OCI-LY7 (cell line): ENCODE measurements around the gene ZBTB7A. TPM values are rescaled to one million over a fixed set of nuclear protein-coding genes. Genes with fewer than 3 reads are reported as not detected.

Experiments used
- BruUV-seq: library from RNA; stranded (reverse); fragments of 400-500 nt; replicated peaks from 2 replicates; lab custom pipeline; 2021; lab: Mats Ljungman, UMichigan
- CTCF ChIA-PET: fragments of 300-600 bp; sonication (Branson Sonifier 250); formaldehyde crosslinking; loops from one replicate; lab custom pipeline; 2022; ENCODE audit warnings: antibody characterized with exemption; ENCODE audit not compliant: unreplicated experiment; lab: Charles Lee
- POLR2A ChIA-PET: fragments of 300-600 bp; sonication (Branson Sonifier 250); formaldehyde crosslinking; loops from one replicate; lab custom pipeline; 2022; ENCODE audit warnings: antibody characterized with exemption; lab: Charles Lee
- DNase-seq: peaks from one replicate; pipeline ENCODE4 v3.0.0-alpha.2; 2015; ENCODE audit warnings: low spot score
- H2AFZ ChIP-seq: fragments of 200-600 bp; sonication (generic), shearing (Covaris generic); 2 replicates; pipeline ENCODE4 v1.6.1; 2014; ENCODE audit warnings: mild to moderate bottlenecking, antibody characterized with exemption, low read length, moderate library complexity
- H3K27ac ChIP-seq: fragments of 200-600 bp; sonication (generic); 2 replicates; pipeline ENCODE4 v1.5.1; 2014; ENCODE audit warnings: mixed run types, low read depth, mild to moderate bottlenecking, moderate library complexity, low read length, inconsistent platforms; ENCODE audit not compliant: poor library complexity, severe bottlenecking
- H3K36me3 ChIP-seq: fragments of 200-600 bp; sonication (generic); 2 replicates; pipeline ENCODE4 v1.6.1; 2014; ENCODE audit warnings: mild to moderate bottlenecking, antibody characterized with exemption, low read length, moderate library complexity, mixed read lengths; ENCODE audit not compliant: insufficient read depth
- H3K4me1 ChIP-seq: fragments of 200-600 bp; sonication (generic); 2 replicates; pipeline ENCODE4 v1.5.1; 2014; ENCODE audit warnings: mild to moderate bottlenecking, low read length; ENCODE audit not compliant: insufficient read depth, poor library complexity, severe bottlenecking
- H3K4me2 ChIP-seq: fragments of 200-600 bp; sonication (generic); 2 replicates; pipeline ENCODE4 v1.6.1; 2014; ENCODE audit warnings: mild to moderate bottlenecking, low read length
- H3K4me3 ChIP-seq: fragments of 200-600 bp; sonication (generic); 2 replicates; pipeline ENCODE4 v1.5.1; 2014; ENCODE audit warnings: mild to moderate bottlenecking, low read depth, low read length; ENCODE audit not compliant: poor library complexity, severe bottlenecking
- H3K79me2 ChIP-seq: fragments of 200-600 bp; sonication (generic); 2 replicates; pipeline ENCODE4 v1.6.1; 2016; ENCODE audit warnings: low read depth, mild to moderate bottlenecking, low read length, moderate library complexity, mixed read lengths; ENCODE audit not compliant: insufficient read depth
- H3K9me2 ChIP-seq: fragments of 200-600 bp; sonication (generic); 2 replicates; pipeline ENCODE4 v1.6.1; 2016; ENCODE audit warnings: mild to moderate bottlenecking, low read length, mixed read lengths; ENCODE audit not compliant: insufficient read depth
- H3K9me3 ChIP-seq: fragments of 200-600 bp; sonication (generic); 2 replicates; pipeline ENCODE4 v1.6.1; 2014; ENCODE audit warnings: mild to moderate bottlenecking, mixed run types, low read length, mixed read lengths
- H4K20me1 ChIP-seq: fragments of 200-600 bp; sonication (generic); 2 replicates; pipeline ENCODE4 v1.6.1; 2014; ENCODE audit warnings: mild to moderate bottlenecking, antibody characterized with exemption, low read length, moderate library complexity, mixed read lengths; ENCODE audit not compliant: insufficient read depth
- EZH2phosphoT487 ChIP-seq: fragments of 200-600 bp; sonication (generic); IDR thresholded peaks from 2 replicates; pipeline ENCODE4 v1.6.1; 2018; ENCODE audit warnings: low read depth, borderline replicate concordance, mild to moderate bottlenecking, mixed run types, antibody characterized with exemption, low read length, moderate library complexity, mixed read lengths
- intact Hi-C: fragments of 100-400 bp; cut with micrococcal nuclease; formaldehyde crosslinking; loops from one replicate; pipeline ENCODE4 v1.10.0; 2022; ENCODE audit not compliant: unreplicated experiment
- total RNA-seq, 2 experiments: library from RNA; depleted of rRNA in 1 of 2; stranded (reverse); fragments of >200 nt in 1 of 2; shearing (Covaris generic) in 1 of 2; gene quantifications; 2 replicates each; pipeline ENCODE4 v1.2.3, GENCODE V29; 2014 to 2022
- TF ChIP-seq, protein P1 (sequence below): fragments of 200-600 bp; sonication (generic); conservative IDR thresholded peaks from 2 replicates; pipeline ENCODE4 v1.5.1; 2014; ENCODE audit warnings: mild to moderate bottlenecking, antibody characterized with exemption, low read length, moderate library complexity, mixed read lengths

Gene ZBTB7A
- total RNA-seq, 2 experiments from 2014 or later = 17.2 to 29.3 TPM

DNA sequence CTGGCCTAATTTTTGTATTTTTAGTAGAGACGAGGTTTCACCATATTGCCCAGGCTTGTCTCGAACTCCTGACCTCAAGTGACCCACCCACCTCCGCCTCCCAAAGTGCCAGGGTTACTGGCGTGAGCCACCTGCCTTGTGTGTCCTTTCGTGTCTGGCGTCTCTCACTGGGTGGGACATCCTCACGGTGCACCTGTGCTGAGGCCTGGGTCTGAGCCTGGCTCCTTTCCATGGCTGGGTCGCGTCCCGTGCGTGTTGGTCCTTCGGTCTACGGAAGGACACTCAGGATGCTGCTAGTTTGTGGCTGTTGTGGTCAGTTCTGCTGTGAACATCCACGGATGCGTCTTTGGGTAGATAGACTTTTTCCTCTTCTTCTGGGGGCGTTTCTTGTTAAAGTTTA lies 39.6 kb downstream of the ZBTB7A start:
- ChIA-PET POLR2A (no interaction called here), CTCF (no interaction called here)
- no peaks in the 10 kb centered on the region; the same call in 1 of the 2 replicates for H3K79me2 ChIP-seq
- no peak overlapping the region for H3K4me2 ChIP-seq
- BruUV-seq = no TSS peak
- H3K4me3 ChIP-seq = no peak overlapping the region
- peaks cover 38% of the 10 kb centered on the region for H3K36me3 ChIP-seq
- H3K27ac ChIP-seq = no peak overlapping the region
- H3K9me3 ChIP-seq = no peaks in the 10 kb centered on the region
- H4K20me1 ChIP-seq = no peaks in the 10 kb centered on the region
- no peak for DNase-seq
- no peaks in the 10 kb centered on the region for H3K9me2 ChIP-seq
- intact Hi-C loops = no loop called here
- H3K4me1 ChIP-seq = no peaks in the 10 kb centered on the region
- TF ChIP-seq, protein P1, sequence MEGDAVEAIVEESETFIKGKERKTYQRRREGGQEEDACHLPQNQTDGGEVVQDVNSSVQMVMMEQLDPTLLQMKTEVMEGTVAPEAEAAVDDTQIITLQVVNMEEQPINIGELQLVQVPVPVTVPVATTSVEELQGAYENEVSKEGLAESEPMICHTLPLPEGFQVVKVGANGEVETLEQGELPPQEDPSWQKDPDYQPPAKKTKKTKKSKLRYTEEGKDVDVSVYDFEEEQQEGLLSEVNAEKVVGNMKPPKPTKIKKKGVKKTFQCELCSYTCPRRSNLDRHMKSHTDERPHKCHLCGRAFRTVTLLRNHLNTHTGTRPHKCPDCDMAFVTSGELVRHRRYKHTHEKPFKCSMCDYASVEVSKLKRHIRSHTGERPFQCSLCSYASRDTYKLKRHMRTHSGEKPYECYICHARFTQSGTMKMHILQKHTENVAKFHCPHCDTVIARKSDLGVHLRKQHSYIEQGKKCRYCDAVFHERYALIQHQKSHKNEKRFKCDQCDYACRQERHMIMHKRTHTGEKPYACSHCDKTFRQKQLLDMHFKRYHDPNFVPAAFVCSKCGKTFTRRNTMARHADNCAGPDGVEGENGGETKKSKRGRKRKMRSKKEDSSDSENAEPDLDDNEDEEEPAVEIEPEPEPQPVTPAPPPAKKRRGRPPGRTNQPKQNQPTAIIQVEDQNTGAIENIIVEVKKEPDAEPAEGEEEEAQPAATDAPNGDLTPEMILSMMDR = no peak
- no peak for TF ChIP-seq EZH2phosphoT487
- H2AFZ ChIP-seq = no peak overlapping the region

DNA sequence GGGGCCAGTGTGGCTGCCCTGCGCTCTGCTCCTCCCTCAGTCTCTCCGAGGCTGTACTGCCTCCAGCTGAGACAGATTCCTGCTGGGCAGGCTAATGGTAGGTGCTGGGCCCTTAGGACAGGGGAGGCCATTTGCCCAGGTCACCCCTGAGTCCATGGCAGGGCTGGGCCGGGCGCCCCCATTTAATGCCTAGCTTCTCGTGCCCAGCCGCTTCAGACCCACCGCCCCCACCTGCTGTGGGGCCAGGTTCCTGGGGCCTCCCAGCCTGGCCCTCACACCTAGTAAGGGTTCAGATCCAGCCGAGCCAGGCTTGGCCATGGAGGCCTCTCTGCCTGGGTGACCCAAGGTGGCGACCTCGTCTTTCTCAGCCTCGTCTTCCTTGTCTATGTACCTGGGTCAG lies 41.4 kb downstream of the ZBTB7A start:
- Histone ChIP-seq H2AFZ (no peak overlapping the region), H3K9me2 (no peaks in the 10 kb centered on the region), H3K27ac (no peak overlapping the region), H4K20me1 (no peaks in the 10 kb centered on the region), H3K9me3 (no peaks in the 10 kb centered on the region), H3K4me3 (no peak overlapping the region), H3K36me3 (peaks cover 47% of the 10 kb centered on the region), H3K4me1 (peaks cover 6% of the 10 kb centered on the region), H3K4me2 (no peak overlapping the region), H3K79me2 (peaks cover 5% of the 10 kb centered on the region; the same call in 1 of the 2 replicates)
- ChIA-PET POLR2A (no interaction called here), CTCF (no interaction called here)
- intact Hi-C loops = no loop called here
- no peak for DNase-seq
- no TSS peak for BruUV-seq
- no peak for TF ChIP-seq EZH2phosphoT487
- TF ChIP-seq, protein P1 = no peak

DNA sequence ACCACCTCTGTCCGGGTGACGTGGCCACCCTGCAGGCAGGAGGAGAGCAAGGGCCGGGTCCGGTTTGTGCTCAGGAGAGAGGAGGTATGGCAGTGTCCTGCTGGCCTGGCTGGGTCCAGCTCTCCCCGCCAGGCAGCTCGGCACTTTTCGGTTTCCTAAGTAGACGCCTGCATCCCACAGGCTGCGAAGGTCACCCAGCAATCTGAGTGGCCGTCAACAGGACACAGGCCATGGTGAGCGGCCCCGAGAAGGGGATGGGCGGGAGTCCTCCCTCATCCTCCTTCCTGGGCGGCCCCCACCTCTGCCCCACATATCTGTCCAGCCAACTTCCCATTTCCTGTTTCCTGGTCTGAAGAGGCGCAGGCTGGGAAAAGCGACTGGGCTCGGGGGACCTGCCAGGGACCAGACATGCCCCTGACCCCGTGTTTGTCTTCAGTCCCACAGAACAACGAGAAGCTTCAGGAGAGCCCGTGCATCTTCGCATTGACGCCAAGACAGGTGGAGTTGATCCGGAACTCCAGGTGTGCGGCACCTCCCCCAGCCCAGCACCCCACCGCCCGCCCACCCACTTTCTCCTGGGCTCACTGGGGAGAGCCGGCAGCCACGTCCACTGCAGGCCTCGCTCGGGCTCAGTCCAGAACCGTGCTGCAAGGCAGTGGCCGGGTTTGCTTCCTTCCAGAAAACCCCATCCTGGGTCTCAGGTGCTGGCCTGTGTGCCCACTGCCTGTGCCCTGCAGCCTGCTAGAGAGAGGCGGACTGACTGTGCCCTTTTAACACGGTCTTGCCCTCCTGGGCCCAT lies 42.9 kb downstream of the ZBTB7A start:
- ChIA-PET POLR2A (no interaction called here), CTCF (no interaction called here)
- H3K4me1 ChIP-seq = peaks cover 6% of the 10 kb centered on the region
- no peak overlapping the region for H3K4me3 ChIP-seq
- no peak overlapping the region for H3K4me2 ChIP-seq
- H3K36me3 ChIP-seq = peaks cover 45% of the 10 kb centered on the region
- no peak for TF ChIP-seq EZH2phosphoT487
- TF ChIP-seq, protein P1 = no peak
- no peaks in the 10 kb centered on the region for H4K20me1 ChIP-seq
- H3K9me2 ChIP-seq = no peaks in the 10 kb centered on the region
- peaks cover 5% of the 10 kb centered on the region; the same call in 1 of the 2 replicates for H3K79me2 ChIP-seq
- no peaks in the 10 kb centered on the region for H3K9me3 ChIP-seq
- H2AFZ ChIP-seq = no peak overlapping the region
- BruUV-seq = no TSS peak
- no peak overlapping the region for H3K27ac ChIP-seq
- no peak for DNase-seq
- intact Hi-C loops = no loop called here
